Effector memory CD4-positive, alpha-beta T cell (primary cell): ENCODE results near the gene MRAP2.
"Not testable (repeated sequence)": the region's sequence is repeated elsewhere in the genome, so short reads cannot be mapped to it uniquely, and the experiment has no call there.

ENCODE experiments used
- DNase-seq, 3 donors: peaks; one replicate each; pipeline ENCODE4 v3.0.0-alpha.2; 2020
- H3K27ac ChIP-seq: 2 replicates; pipeline ENCODE4 v1.7.0; 2013; ENCODE audit warnings: mild to moderate bottlenecking, low read length, moderate library complexity; ENCODE audit not compliant: insufficient read depth, poor library complexity, severe bottlenecking
- H3K27me3 ChIP-seq: replicated peaks from 2 replicates; pipeline ENCODE4 v1.7.0; 2013; ENCODE audit warnings: mild to moderate bottlenecking, low read length; ENCODE audit not compliant: insufficient read depth, control insufficient read depth, poor library complexity, severe bottlenecking
- H3K36me3 ChIP-seq: 2 replicates; pipeline ENCODE4 v1.7.0; 2013; ENCODE audit warnings: mild to moderate bottlenecking, low read length, moderate library complexity; ENCODE audit not compliant: control insufficient read depth, insufficient read depth
- H3K4me1 ChIP-seq: 2 replicates; pipeline ENCODE4 v1.7.0; 2013; ENCODE audit warnings: low read length, mild to moderate bottlenecking; ENCODE audit not compliant: control insufficient read depth, insufficient read depth, poor library complexity, severe bottlenecking
- H3K4me3 ChIP-seq: 2 replicates; pipeline ENCODE4 v1.7.0; 2013; ENCODE audit warnings: low read length, low read depth, mild to moderate bottlenecking; ENCODE audit not compliant: insufficient read depth, poor library complexity, severe bottlenecking
- H3K9me3 ChIP-seq: 2 replicates; pipeline ENCODE4 v1.7.0; 2013; ENCODE audit warnings: mild to moderate bottlenecking, low read length, moderate library complexity; ENCODE audit not compliant: control insufficient read depth

MRAP2 gene

GRCh38 chr6:84119277-84119676, 85.7 kb downstream of the MRAP2 start:
- no peak for DNase-seq
- no peaks in the 10 kb centered on the region for H3K9me3 ChIP-seq
- no peaks in the 10 kb centered on the region for H3K4me1 ChIP-seq
- H3K27me3 ChIP-seq, result no peaks in the 10 kb centered on the region
- H3K36me3 ChIP-seq, result no peaks in the 10 kb centered on the region
- no peak overlapping the region for H3K27ac ChIP-seq
- no peak overlapping the region for H3K4me3 ChIP-seq

GRCh38 chr6:84123186-84123585, 89.6 kb downstream of the MRAP2 start:
- Histone ChIP-seq H3K9me3 (no peaks in the 10 kb centered on the region), H3K27me3 (no peaks in the 10 kb centered on the region), H3K4me1 (no peaks in the 10 kb centered on the region), H3K36me3 (peaks cover 6% of the 10 kb centered on the region), H3K4me3 (no peak overlapping the region), H3K27ac (no peak overlapping the region)
- DNase-seq, result no peak

GRCh38 chr6:84129588-84129987, 96.0 kb downstream of the MRAP2 start:
- not testable (repeated sequence) for H3K27ac ChIP-seq

GRCh38 chr6:84133385-84133784, 99.8 kb downstream of the MRAP2 start:
- H3K27me3 ChIP-seq, H3K9me3 ChIP-seq, H3K27ac ChIP-seq, H3K36me3 ChIP-seq, DNase-seq, H3K4me3 ChIP-seq, H3K4me1 ChIP-seq: not testable (repeated sequence)

More at GRCh38 chr6:84129588-84129987, 96.0 kb downstream of the MRAP2 start:
- H3K36me3 ChIP-seq, H3K4me1 ChIP-seq, H3K4me3 ChIP-seq, DNase-seq, H3K27me3 ChIP-seq, H3K9me3 ChIP-seq: not testable (repeated sequence)

GRCh38 chr6:84135291-84135690, 101.7 kb downstream of the MRAP2 start:
- DNase-seq, result no peak

GRCh38 chr6:84136364-84137050, 102.9 kb downstream of the MRAP2 start:
- Histone ChIP-seq H3K27me3 (no peaks in the 10 kb centered on the region), H3K36me3 (peaks cover 5% of the 10 kb centered on the region), H3K9me3 (no peaks in the 10 kb centered on the region), H3K27ac (no peak overlapping the region), H3K4me3 (no peak overlapping the region), H3K4me1 (no peaks in the 10 kb centered on the region)
- no peak for DNase-seq

More at GRCh38 chr6:84135291-84135690, 101.7 kb downstream of the MRAP2 start:
- Histone ChIP-seq H3K36me3 (peaks cover 2% of the 10 kb centered on the region), H3K9me3 (no peaks in the 10 kb centered on the region), H3K4me1 (no peaks in the 10 kb centered on the region), H3K27ac (no peak overlapping the region), H3K27me3 (no peaks in the 10 kb centered on the region), H3K4me3 (no peak overlapping the region)

- Histone ChIP-seq H3K27me3 (no peaks in the 10 kb centered on the region), H3K9me3 (no peaks in the 10 kb centered on the region), H3K36me3 (peaks cover 5% of the 10 kb centered on the region), H3K27ac (no peak overlapping the region), H3K4me1 (no peaks in the 10 kb centered on the region), H3K4me3 (no peak overlapping the region)
- no peak for DNase-seq
Observed at GRCh38 chr6:84137051-84137375, 103.4 kb downstream of the MRAP2 start.

- Histone ChIP-seq H3K4me1 (no peaks in the 10 kb centered on the region), H3K27ac (no peak overlapping the region), H3K4me3 (no peak overlapping the region), H3K27me3 (no peaks in the 10 kb centered on the region), H3K36me3 (peaks cover 5% of the 10 kb centered on the region), H3K9me3 (no peaks in the 10 kb centered on the region)
- no peak for DNase-seq
Observed at GRCh38 chr6:84137989-84138575, 104.5 kb downstream of the MRAP2 start.

- Histone ChIP-seq H3K27ac (no peak overlapping the region), H3K4me3 (no peak overlapping the region), H3K36me3 (peaks cover 5% of the 10 kb centered on the region), H3K27me3 (no peaks in the 10 kb centered on the region), H3K9me3 (no peaks in the 10 kb centered on the region), H3K4me1 (no peaks in the 10 kb centered on the region)
- no peak for DNase-seq
Observed at GRCh38 chr6:84139311-84139710, 105.7 kb downstream of the MRAP2 start.
